GM19351 (cell line): ENCODE measurements around the gene KRT4.
"Not testable (repeated sequence)": the region's sequence is repeated elsewhere in the genome, so short reads cannot be mapped to it uniquely, and the experiment has no call there.

Source experiments
- ATAC-seq: cut with Tn5 transposase; IDR thresholded peaks from one replicate; pipeline ENCODE4 v1.9.1; 2021; ENCODE audit warnings: mild to moderate bottlenecking, moderate library complexity; ENCODE audit not compliant: unreplicated experiment

The KRT4 gene

DNA sequence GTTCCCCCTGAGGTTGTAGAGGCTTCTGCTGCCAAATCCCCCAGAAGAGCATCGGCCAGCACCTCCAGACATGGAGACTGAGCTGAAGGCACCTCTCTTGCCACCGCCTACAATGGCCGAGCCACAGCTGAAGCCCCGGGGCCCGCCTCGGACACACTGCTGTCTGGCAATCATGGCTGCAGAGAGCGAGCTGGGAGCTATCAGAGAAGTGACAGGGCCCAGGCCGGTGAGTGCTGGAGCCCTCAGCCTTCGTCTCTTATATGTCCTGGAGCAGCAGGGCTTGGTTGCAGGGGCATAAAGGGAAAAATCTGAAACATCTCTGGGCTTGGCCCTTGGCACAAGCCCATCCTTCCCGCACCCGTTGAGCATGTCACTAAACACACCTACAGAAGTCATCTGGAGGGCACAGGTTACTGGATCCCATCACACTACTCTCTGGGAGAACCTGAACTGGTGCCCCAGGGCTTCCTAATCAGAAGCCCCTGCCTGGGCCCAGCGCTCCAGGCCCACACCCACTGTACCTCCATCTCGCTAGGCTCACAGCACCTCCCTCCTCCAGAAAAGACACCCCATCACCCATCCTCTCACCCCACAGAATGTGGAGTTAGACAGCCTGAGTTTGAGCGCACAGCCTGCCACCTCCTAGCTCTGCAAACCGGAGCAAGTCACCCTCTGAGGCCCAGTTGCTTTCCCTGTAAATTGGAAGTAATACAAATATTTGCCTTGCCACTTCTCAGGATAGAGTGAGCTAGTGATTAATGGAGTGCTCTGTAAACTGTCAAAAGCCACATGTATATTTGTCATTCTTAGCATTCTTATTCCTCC is at the start of gene KRT4:
TSS of gene KRT4 (minus strand) at position 232 of the 825 bp plus-strand sequence. CDS start at position 174, 58 bp downstream.
- no peak for ATAC-seq

- no peak for ATAC-seq
Observed at GRCh38 chr12:52862023-52862422, 48.1 kb upstream of the KRT4 start.

- no peak for ATAC-seq
Observed at GRCh38 chr12:52861511-52861910, 47.6 kb upstream of the KRT4 start.

GRCh38 chr12:52860102-52860823 is 46.3 kb upstream of the KRT4 start:
- ATAC-seq: no peak

DNA sequence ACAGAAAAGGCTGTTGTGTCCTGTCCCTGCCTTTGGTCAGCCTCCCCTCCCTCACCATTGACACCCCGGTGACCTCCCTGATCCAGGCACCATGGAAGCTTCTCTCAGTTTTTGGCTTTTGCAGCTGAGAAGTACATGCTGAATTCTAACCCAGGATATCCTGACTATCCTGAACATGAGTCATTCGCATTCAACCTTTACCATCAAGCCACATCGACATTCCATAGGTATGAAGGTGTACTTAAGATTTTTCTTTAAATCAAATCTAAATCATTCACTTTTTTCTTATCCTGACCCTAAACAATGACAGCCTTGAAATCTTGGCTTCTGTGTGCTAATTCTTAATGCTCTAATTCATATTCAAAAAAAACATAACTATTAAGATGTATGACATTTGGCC is 43.6 kb upstream of the KRT4 start:
- no peak for ATAC-seq

- ATAC-seq: no peak
Observed at GRCh38 chr12:52856787-52857186, 42.9 kb upstream of the KRT4 start.

- not testable (repeated sequence) for ATAC-seq
Observed at GRCh38 chr12:52856077-52856476, 42.2 kb upstream of the KRT4 start.

GRCh38 chr12:52851787-52852186 is 37.9 kb upstream of the KRT4 start:
- ATAC-seq: no peak

DNA sequence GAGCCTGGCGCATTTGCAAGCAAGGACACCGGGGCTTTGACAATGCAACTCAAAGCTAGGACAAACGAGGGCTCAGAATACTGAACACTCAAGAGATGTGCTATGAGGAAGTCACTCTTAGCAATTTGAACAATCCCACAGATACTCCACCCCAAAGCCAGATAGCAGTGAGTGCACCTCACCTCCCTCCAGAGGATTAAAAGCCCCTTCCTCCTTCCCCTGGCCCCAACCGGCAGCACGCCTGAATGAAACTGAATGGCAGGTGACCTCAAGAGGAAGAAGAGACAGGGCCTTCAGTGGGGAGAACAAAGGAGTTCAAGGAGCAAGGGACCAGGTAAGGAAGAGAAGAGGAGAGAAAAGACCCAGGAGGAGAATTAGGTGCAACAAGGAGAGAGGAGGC is 36.8 kb upstream of the KRT4 start:
- no peak for ATAC-seq

DNA sequence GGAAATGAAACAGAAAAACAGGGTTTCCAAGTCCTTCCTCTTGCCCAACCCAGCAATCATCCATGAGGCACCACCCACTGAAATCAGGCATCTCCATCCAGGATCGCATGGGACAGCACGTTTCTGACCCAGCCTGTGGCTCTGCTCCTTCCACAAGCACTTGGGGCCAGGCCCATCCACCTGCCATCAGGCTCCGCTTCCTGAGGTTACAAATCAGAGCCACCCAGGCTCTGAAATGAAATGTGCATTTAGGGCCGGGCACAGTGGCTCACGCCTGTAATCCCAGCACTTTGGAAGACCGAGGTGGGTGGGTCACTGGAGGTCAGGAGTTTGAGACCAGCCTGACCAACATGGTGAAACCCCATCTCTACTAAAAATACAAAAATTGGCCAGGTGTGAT is 35.6 kb upstream of the KRT4 start:
- no peak for ATAC-seq

DNA sequence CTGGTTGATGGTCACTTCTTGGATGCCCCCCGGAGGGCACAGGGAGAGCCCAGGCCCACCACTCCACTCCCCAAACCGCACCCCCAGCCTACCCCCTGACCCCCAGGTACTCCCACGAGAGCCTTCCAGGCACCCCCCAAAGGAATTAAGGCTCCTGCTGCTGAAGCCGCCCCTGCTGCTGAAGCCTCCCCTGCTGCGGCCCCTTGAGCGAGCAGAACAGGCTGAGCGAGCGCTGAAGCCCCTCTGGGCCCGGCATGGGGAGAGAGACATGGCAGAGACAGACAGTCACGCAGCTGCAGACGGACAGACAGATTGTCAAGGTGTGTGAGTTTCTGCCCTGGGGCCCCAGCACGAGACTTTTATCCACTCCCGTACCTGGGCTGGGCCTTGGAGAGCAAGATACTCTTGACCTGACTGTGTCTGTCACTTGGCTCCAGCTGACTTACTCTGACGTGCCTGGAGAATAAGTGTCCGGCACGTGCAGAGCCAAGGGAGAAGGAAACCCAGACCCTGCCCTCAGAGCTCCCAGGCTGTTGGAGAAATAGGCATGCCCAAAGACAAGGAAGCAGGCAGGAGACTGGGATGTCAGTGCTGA is 34.8 kb upstream of the KRT4 start, which contains the start of gene KRT78:
TSS of gene KRT78 (minus strand) at position 334 of the 595 bp plus-strand sequence. CDS start at position 270, 64 bp downstream.
- no peak for ATAC-seq

DNA sequence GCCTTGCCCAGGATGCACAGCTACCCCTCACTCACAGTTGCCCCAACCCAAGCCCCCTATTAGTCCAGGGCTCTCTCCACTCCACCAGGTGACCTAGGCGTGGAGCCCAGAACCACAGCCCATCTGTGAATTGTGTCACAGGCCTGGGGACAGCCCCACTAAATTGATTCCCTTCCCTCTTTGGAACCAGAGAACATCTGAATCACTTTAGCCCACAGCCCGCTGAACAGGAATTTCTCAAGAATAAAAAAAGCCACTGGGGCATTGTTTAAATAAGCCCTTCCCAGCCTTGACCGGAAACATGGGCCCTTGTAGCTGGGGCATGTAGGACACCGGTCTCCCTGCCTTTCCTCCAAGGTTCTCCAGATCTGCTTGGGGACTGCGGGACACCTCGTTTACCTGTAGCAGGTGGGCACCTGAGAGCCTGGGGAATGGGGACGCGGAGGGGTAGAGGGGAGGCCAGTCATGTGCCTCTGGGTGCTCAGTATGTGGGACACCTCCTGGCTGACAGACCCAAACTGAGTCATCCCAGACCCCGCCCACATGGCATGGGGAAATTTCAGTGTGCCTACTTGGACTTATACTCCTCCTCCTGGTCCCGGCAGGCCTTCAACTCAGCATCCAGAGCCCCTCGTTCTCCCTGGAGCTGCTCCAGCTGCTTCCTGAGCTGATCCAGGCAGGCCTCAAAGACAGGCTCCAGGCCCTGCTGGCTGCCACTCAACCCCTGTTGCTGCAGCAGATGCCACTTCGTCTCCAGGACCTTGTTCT is 33.6 kb upstream of the KRT4 start:
- no peak for ATAC-seq

- no peak for ATAC-seq
Observed at GRCh38 chr12:52846356-52846970, 32.5 kb upstream of the KRT4 start.

- ATAC-seq: no peak
Observed at GRCh38 chr12:52845946-52846345, 32.0 kb upstream of the KRT4 start.

- ATAC-seq: no peak
Observed at GRCh38 chr12:52844386-52844785, 30.5 kb upstream of the KRT4 start.

DNA sequence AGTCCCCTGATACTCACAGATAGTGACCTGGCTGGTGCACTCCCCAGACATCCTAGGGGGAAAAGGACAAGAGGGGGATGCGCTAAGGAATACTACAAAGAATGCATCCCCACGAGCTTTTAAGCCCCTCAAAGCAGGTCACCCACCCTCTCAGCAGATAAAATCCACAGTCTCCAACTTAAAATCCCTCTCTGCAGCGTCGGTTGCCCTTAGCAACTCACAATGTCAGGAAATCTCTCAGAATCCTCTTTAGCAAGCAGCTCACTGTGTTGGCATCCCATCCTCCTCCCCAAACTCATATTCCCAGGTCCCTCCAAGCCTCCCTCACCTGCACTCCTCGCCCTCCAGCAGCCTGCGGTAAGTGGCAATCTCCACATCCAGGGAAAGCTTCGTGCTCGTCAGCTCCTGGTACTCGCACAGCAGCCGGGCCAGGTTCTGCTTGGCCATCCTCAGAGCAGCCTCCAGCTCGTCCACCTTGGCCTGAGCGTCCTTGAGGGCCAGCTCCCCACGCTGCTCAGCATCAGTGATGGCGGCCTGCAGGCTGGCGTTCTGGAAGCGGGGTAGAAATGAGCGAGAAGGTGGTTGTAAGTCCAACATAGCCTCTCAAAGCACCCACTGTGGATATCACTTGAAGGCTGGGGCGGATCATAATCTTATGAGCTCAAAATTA is 25.7 kb upstream of the KRT4 start:
- ATAC-seq: no peak

DNA sequence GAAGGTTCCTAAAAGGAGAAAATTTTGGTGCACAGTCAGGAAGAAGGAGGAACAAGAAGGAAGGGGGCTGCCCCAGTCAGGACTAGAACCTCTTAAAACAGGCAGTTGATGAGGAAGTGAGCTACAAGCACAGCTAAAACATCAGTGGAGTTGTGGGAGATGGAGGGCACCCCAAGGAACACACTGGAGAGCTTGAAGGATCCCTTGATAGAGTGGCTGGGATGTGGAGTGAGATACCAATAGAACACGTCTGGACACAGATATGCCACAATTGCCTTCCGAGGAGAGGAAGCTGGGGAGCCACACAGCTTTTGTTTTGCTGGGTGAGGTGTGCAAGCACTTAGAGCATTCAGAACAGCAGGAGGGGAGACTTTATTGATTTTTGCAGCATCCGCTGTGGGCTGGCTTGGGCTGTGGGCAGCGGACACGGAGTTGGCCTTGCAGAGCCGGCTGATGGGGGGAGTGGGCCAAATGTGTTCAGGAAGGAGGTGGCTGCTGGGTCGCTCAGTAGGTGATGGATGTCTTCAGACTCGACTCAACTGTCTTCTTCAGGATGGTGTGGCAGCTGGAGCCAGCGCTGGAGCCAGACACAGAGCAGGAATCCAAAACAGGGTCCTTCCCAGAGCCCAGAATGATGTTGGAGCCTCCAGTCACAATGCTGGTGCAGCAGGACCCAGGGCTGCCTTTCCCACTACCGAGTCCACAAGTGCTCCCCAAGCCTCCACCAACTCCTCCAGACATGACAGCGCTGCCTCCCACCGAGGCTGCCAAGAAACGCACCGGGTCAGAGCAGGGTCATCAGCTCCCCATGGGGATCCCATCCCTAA is 24.9 kb upstream of the KRT4 start:
- ATAC-seq: no peak

GRCh38 chr12:52837781-52838608 is 24.1 kb upstream of the KRT4 start:
- ATAC-seq: no peak
